Panc1 (cell line): ENCODE data around the gene NEO1. TPM values are rescaled to one million over a fixed set of nuclear protein-coding genes. Genes with fewer than 3 reads are reported as not detected.

Experiments
- ATAC-seq: fragments of 200-7000 bp; cut with Tn5 transposase; 2 replicates; pipeline ENCODE4 v1.9.1; 2020; ENCODE audit warnings: mild to moderate bottlenecking, moderate library complexity
- BruUV-seq: library from RNA; stranded (reverse); fragments of 400-500 nt; replicated peaks from 2 replicates; lab custom pipeline; 2021; lab: Mats Ljungman, UMichigan
- CTCF ChIA-PET: fragments of 300-600 bp; sonication (Branson Sonifier 250); formaldehyde crosslinking; loops from one replicate; lab custom pipeline; 2022; ENCODE audit warnings: antibody characterized with exemption; lab: Charles Lee
- POLR2A ChIA-PET: fragments of 300-600 bp; sonication (Branson Sonifier 250); formaldehyde crosslinking; loops from one replicate; lab custom pipeline; 2022; ENCODE audit warnings: antibody characterized with exemption; lab: Charles Lee
- DNase-seq: peaks from one replicate; pipeline ENCODE4 v3.0.0-alpha.2; 2010; ENCODE audit warnings: low read depth, low spot score
- H3K27ac ChIP-seq: 2 replicates; pipeline ENCODE4 v1.5.1; 2011; ENCODE audit warnings: mild to moderate bottlenecking, low read length, inconsistent platforms
- H3K27me3 ChIP-seq: fragments of 200-500 bp; sonication (Bioruptor generic); 2 replicates; pipeline ENCODE4 v1.6.0; 2014; ENCODE audit warnings: low read length, inconsistent platforms; ENCODE audit not compliant: control insufficient read depth, insufficient read depth
- H3K36me3 ChIP-seq: fragments of 200-500 bp; sonication (Bioruptor generic); 2 replicates; pipeline ENCODE4 v1.5.1; 2014; ENCODE audit warnings: inconsistent platforms, mild to moderate bottlenecking, low read length, moderate library complexity; ENCODE audit not compliant: control insufficient read depth, insufficient read depth
- H3K4me1 ChIP-seq: 2 replicates; pipeline ENCODE4 v1.5.1; 2011; ENCODE audit warnings: inconsistent platforms, mild to moderate bottlenecking, low read length, moderate library complexity; ENCODE audit not compliant: control insufficient read depth, insufficient read depth
- H3K4me3 ChIP-seq, 2 experiments: 2 replicates each; pipeline ENCODE4 v1.5.1; 2011 to 2012; ENCODE audit warnings: low read depth in 2 of 2, low read length in 2 of 2, mild to moderate bottlenecking in 2 of 2, inconsistent platforms in 1 of 2, moderate library complexity in 1 of 2
- H3K9me3 ChIP-seq: fragments of 200-500 bp; sonication (Bioruptor generic); 2 replicates; pipeline ENCODE4 v1.5.1; 2014; ENCODE audit warnings: low read depth, mild to moderate bottlenecking, inconsistent platforms, low read length, moderate library complexity; ENCODE audit not compliant: control insufficient read depth, insufficient read depth
- CTCF ChIP-seq: fragments of 450-650 bp; IDR thresholded peaks from 2 replicates; pipeline ENCODE4 v1.5.1; 2017; ENCODE audit warnings: mild to moderate bottlenecking
- POLR2AphosphoS5 ChIP-seq: IDR thresholded peaks from 2 replicates; pipeline ENCODE4 v1.6.1; 2012; ENCODE audit warnings: mild to moderate bottlenecking, low read depth, low read length, moderate library complexity
- REST ChIP-seq, 2 experiments: IDR thresholded peaks; 2 replicates each; pipeline ENCODE4 v1.6.1; 2011 to 2012; ENCODE audit warnings: low read depth in 2 of 2, control low read depth in 1 of 2, low read length in 1 of 2, mild to moderate bottlenecking in 1 of 2, moderate library complexity in 1 of 2; ENCODE audit not compliant: insufficient read depth in 1 of 2
- SIN3A ChIP-seq: IDR thresholded peaks from 2 replicates; pipeline ENCODE4 v1.6.1; 2012; ENCODE audit warnings: low read depth, mild to moderate bottlenecking, low read length, moderate library complexity, borderline replicate concordance; ENCODE audit not compliant: insufficient read depth
- TCF7L2 ChIP-seq: IDR thresholded peaks from 2 replicates; pipeline ENCODE4 v1.6.1; 2011; ENCODE audit warnings: mild to moderate bottlenecking, low read depth, low read length, inconsistent platforms
- in situ Hi-C: cut with HindIII; loops from 2 replicates; pipeline ENCODE4 v1.10.0; 2016; ENCODE audit warnings: low sequenced_read_pairs, low pct_unique_long_range_greater_than_20kb
- intact Hi-C: fragments of 100-400 bp; cut with micrococcal nuclease; formaldehyde crosslinking; loops from one replicate; pipeline ENCODE4 v1.10.0; 2022; ENCODE audit not compliant: unreplicated experiment
- total RNA-seq: library from RNA; stranded (reverse); gene quantifications from one replicate; pipeline ENCODE4 v1.2.1, GENCODE V29; 2021; ENCODE audit not compliant: unreplicated experiment

Gene NEO1
- total RNA-seq, 1 experiment from 2014 or later = 7.5 TPM

- intact Hi-C loops = no loop called here
- DNase-seq (no peak), ATAC-seq (no peak)
- Histone ChIP-seq H3K9me3 (no peaks in the 10 kb centered on the region), H3K27me3 (peaks cover 6% of the 10 kb centered on the region; the same call in 1 of the 2 replicates), H3K36me3 (no peaks in the 10 kb centered on the region), H3K27ac (no peak overlapping the region), H3K4me3 (no peak overlapping the region), H3K4me1 (no peaks in the 10 kb centered on the region)
- no peak for TF ChIP-seq POLR2AphosphoS5
- no peak for TF ChIP-seq TCF7L2
- TF ChIP-seq SIN3A = no peak
- TF ChIP-seq REST (IDR thresholded peaks at IDR 0.05; ENCODE audit: insufficient read depth in 1 of 2, low read depth in 2 of 2, low read length in 1 of 2) = no peak
- TF ChIP-seq CTCF = no peak
- in situ Hi-C loops = no loop called here
- POLR2A ChIA-PET = no interaction called here
- CTCF ChIA-PET = no interaction called here
- no TSS peak for BruUV-seq
Measured at GRCh38 chr15:73069109-73069508, 16.8 kb downstream of the NEO1 start.

GRCh38 chr15:73072894-73073293 is 20.6 kb downstream of the NEO1 start:
- no peaks in the 10 kb centered on the region for H3K4me1 ChIP-seq
- DNase-seq (no peak), ATAC-seq (no peak)
- TF ChIP-seq REST (IDR thresholded peaks at IDR 0.05; ENCODE audit: insufficient read depth in 1 of 2, low read depth in 2 of 2, low read length in 1 of 2) (no peak), TCF7L2 (no peak), POLR2AphosphoS5 (no peak), SIN3A (no peak), CTCF (no peak)
- POLR2A ChIA-PET = no interaction called here
- intact Hi-C loops = no loop called here
- in situ Hi-C loops = no loop called here
- H3K27me3 ChIP-seq = peaks cover 4% of the 10 kb centered on the region; the same call in 1 of the 2 replicates
- no peak overlapping the region for H3K4me3 ChIP-seq
- CTCF ChIA-PET = no interaction called here
- H3K27ac ChIP-seq = no peak overlapping the region
- no peaks in the 10 kb centered on the region for H3K9me3 ChIP-seq
- no peaks in the 10 kb centered on the region for H3K36me3 ChIP-seq
- BruUV-seq = no TSS peak
